GM10266 (cell line): ENCODE data around the gene LPCAT2.

Source experiments
- DNase-seq: peaks from one replicate; pipeline ENCODE4 v3.0.0; 2012; ENCODE audit errors: extremely low spot score
- CTCF ChIP-seq: IDR thresholded peaks from 2 replicates; pipeline ENCODE4 v1.5.1; 2012; ENCODE audit warnings: mild to moderate bottlenecking, low read depth; ENCODE audit not compliant: control insufficient read depth, insufficient read depth; ENCODE audit errors: missing control alignments

The LPCAT2 gene

GRCh38 chr16:55623640-55624039 is 114.8 kb downstream of the LPCAT2 start:
- TF ChIP-seq CTCF: no peak
- no peak for DNase-seq

- no peak for DNase-seq
- TF ChIP-seq CTCF: no peak
Measured at GRCh38 chr16:55624696-55625095, 115.8 kb downstream of the LPCAT2 start.

- no peak for DNase-seq
- TF ChIP-seq CTCF: no peak
Measured at GRCh38 chr16:55625843-55626242, 117.0 kb downstream of the LPCAT2 start.

- no peak for DNase-seq
- no peak for TF ChIP-seq CTCF
Measured at GRCh38 chr16:55628306-55628968, 119.6 kb downstream of the LPCAT2 start.

GRCh38 chr16:55630774-55631173 is 121.9 kb downstream of the LPCAT2 start:
- no peak for TF ChIP-seq CTCF
- DNase-seq: no peak

GRCh38 chr16:55632259-55632658 is 123.4 kb downstream of the LPCAT2 start:
- no peak for DNase-seq
- TF ChIP-seq CTCF: no peak

GRCh38 chr16:55634193-55634592 is 125.3 kb downstream of the LPCAT2 start:
- no peak for DNase-seq

More at GRCh38 chr16:55634193-55634592, 125.3 kb downstream of the LPCAT2 start:
- no peak for TF ChIP-seq CTCF
